Measurements from ENCODE around the gene SIGLEC12. TPM values are rescaled to one million over a fixed set of nuclear protein-coding genes. Genes with fewer than 3 reads are reported as not detected.

SIGLEC12 gene
- total and polyA plus RNA-seq, 9 of the 15 experiments (the other 6 are each of a cell fraction or from before 2014, with no cell fraction given), result 0.08 to 1.3 (median 0.54) TPM

DNA sequence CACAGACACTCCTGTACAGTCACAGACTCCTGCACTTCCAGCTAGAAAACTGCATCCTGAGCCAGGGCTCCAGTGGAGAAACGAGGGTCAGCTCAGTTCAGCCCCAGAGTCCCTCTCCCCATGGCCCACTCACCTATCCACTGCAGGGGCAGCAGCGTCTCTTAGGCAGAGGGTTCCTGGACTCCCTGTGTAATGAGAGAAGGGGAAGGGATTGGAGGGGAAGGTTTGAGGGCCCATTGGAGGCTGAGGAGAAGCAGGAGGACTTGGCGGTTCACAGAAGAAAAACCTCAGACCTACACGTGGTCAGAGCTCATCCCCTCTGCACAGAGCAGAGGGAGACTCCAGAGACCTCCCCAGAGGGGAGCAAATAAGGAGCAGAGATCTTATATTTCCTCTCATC is 32.4 kb downstream of the SIGLEC12 start:
- peak overlapping the region; percentile 78 to 93 for H3K9ac ChIP-seq (ENCODE audit: insufficient read depth in 1 of 2, low read depth in 2 of 2, low read length in 2 of 2)
- FAIRE-seq, result peak; percentile 71
- H3K9me3 ChIP-seq (replicated peaks; ENCODE audit: control insufficient read depth, insufficient read depth, low read depth, low read length), result no peaks in the 10 kb centered on the region
- POLR2A ChIA-PET, result interaction anchor here (0.5 to 1.7 kb wide), 6 partner anchors 11 to 221 kb away, joined by 3 to 5 read pairs (median 3); no protein-coding TSS in a partner anchor
- in situ Hi-C loops (cut with MboI) (no loop called here), intact Hi-C loops (cut with micrococcal nuclease) (loop anchor here (2.0 kb wide), 1 partner anchor 78 kb away; no protein-coding TSS in a partner anchor)
- no TSS peak for BruUV-seq (replicated peaks)
- H4K20me1 ChIP-seq (replicated peaks; ENCODE audit: control insufficient read depth, insufficient read depth, low read length), result no peaks in the 10 kb centered on the region
- ATAC-seq, result peak; percentile 46
- H3K9me1 ChIP-seq (ENCODE audit: control insufficient read depth, insufficient read depth, low read length), result no peaks in the 10 kb centered on the region
- peak in 3 of 4 experiments; percentile 16 to 59 (median 40) for DNase-seq (ENCODE audit: extremely low read depth in 1 of 4, low spot score in 3 of 4)
- CTCF ChIA-PET (ENCODE audit: low intra/inter-chr PET ratio), result no interaction called here
- H2AFZ ChIP-seq (ENCODE audit: low read depth, low read length), result peak overlapping the region; percentile 36
- peaks cover 17 to 31% of the 10 kb centered on the region in 2 experiments for H3K4me1 ChIP-seq (replicated peaks in 1 of 2; ENCODE audit: control insufficient read depth in 2 of 2, insufficient read depth in 2 of 2, low read length in 2 of 2)
- H3K79me2 ChIP-seq (ENCODE audit: control insufficient read depth, insufficient read depth, low read length), result peaks cover 80% of the 10 kb centered on the region
- WGBS (ENCODE audit: insufficient coverage, low coverage, missing lambda C conversion rate), result 3% methylated on average over 4 of the region's 4 CpGs
- H3K36me3 ChIP-seq (ENCODE audit: control insufficient read depth, insufficient read depth, low read length), result peaks cover 13% of the 10 kb centered on the region; the same call in 2 of the 3 replicates
- H3K4me2 ChIP-seq (ENCODE audit: insufficient read depth, low read length), result peak overlapping the region; percentile 92
- peak overlapping the region; percentile 84 for H3K27ac ChIP-seq (ENCODE audit: extremely low read depth, low read depth, low read length)
- H3K4me3 ChIP-seq, result peak overlapping the region; percentile 59
- H3K27me3 ChIP-seq (ENCODE audit: control insufficient read depth in 2 of 2, insufficient read depth in 2 of 2, low read length in 2 of 2), result no peaks in the 10 kb centered on the region
- TF ChIP-seq MCM5 (IDR thresholded peaks at IDR 0.05; ENCODE audit: low read depth), result no peak
- TF ChIP-seq RBM25 (IDR thresholded peaks at IDR 0.05; ENCODE audit: low read depth, low read length, severe bottlenecking), result no peak
- 0 out of 2 replicates have a peak, but pooled peaks have one; percentile 37 for TF ChIP-seq HDAC2 (IDR thresholded peaks at IDR 0.05)
- TF ChIP-seq GATAD2B (IDR thresholded peaks at IDR 0.05; ENCODE audit: borderline replicate concordance), result no peak
- TF ChIP-seq, protein P1, sequence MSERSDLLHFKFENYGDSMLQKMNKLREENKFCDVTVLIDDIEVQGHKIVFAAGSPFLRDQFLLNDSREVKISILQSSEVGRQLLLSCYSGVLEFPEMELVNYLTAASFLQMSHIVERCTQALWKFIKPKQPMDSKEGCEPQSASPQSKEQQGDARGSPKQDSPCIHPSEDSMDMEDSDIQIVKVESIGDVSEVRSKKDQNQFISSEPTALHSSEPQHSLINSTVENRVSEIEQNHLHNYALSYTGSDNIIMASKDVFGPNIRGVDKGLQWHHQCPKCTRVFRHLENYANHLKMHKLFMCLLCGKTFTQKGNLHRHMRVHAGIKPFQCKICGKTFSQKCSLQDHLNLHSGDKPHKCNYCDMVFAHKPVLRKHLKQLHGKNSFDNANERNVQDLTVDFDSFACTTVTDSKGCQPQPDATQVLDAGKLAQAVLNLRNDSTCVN (CRISPR knock-in tag; IDR thresholded peaks at IDR 0.05), result no peak
- peak; percentile 95 for TF ChIP-seq L3MBTL2 (IDR thresholded peaks at IDR 0.05)
- TF ChIP-seq NFIX (CRISPR knock-in tag; IDR thresholded peaks at IDR 0.05; ENCODE audit: low read depth), result no peak
- no peak for TF ChIP-seq SAP30 (IDR thresholded peaks at IDR 0.05; ENCODE audit: borderline replicate concordance, insufficient read depth, low read depth, low read length, poor library complexity, severe bottlenecking)
- TF ChIP-seq NRF1 (conservative IDR thresholded peaks at IDR 0.05 in 1 of 2, IDR thresholded peaks at IDR 0.05 in 1 of 2), result no peak
- TF ChIP-seq ZNF184 (CRISPR knock-in tag; IDR thresholded peaks at IDR 0.05), result no peak
- TF ChIP-seq SAFB2 (IDR thresholded peaks at IDR 0.05; ENCODE audit: borderline replicate concordance, low read depth, low read length, severe bottlenecking), result no peak
- TF ChIP-seq KAT2B (IDR thresholded peaks at IDR 0.05; ENCODE audit: low read depth, low read length), result no peak
- TF ChIP-seq ZFP36 (IDR thresholded peaks at IDR 0.05; ENCODE audit: low read depth, low read length, partially characterized antibody), result no peak
- no peak for TF ChIP-seq HNRNPK (IDR thresholded peaks at IDR 0.05; ENCODE audit: low read depth, low read length, poor library complexity, severe bottlenecking)
- TF ChIP-seq STAT5B (CRISPR knock-in tag; IDR thresholded peaks at IDR 0.05), result no peak
- no peak for TF ChIP-seq TCF15 (CRISPR knock-in tag; IDR thresholded peaks at IDR 0.05)
- no peak for TF ChIP-seq ELF1 (tag; IDR thresholded peaks at IDR 0.05)
- TF ChIP-seq, protein P2, sequence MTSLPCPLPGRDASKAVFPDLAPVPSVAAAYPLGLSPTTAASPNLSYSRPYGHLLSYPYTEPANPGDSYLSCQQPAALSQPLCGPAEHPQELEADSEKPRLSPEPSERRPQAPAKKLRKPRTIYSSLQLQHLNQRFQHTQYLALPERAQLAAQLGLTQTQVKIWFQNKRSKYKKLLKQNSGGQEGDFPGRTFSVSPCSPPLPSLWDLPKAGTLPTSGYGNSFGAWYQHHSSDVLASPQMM (CRISPR knock-in tag; IDR thresholded peaks at IDR 0.05), result no peak
- TF ChIP-seq ZNF717 (CRISPR knock-in tag; IDR thresholded peaks at IDR 0.05), result no peak
- no peak for TF ChIP-seq RBM15 (IDR thresholded peaks at IDR 0.05; ENCODE audit: insufficient read depth, low read length)
- TF ChIP-seq DIDO1 (tag; IDR thresholded peaks at IDR 0.05; ENCODE audit: low read depth), result no peak
- TF ChIP-seq TRIM28 (IDR thresholded peaks at IDR 0.05), result peak; percentile 22; the same call in 1 of the 2 replicates
- no peak for TF ChIP-seq NCOA4 (IDR thresholded peaks at IDR 0.05; ENCODE audit: partially characterized antibody)
- no peak for TF ChIP-seq BACH1 (tag; IDR thresholded peaks at IDR 0.05)

All from K562 (cell line).